ENCODE measurements around the gene TBC1D22A. TPM values are rescaled to one million over a fixed set of nuclear protein-coding genes. Genes with fewer than 3 reads are reported as not detected.

The TBC1D22A gene
- total and polyA plus RNA-seq, 9 of the 15 experiments (the other 6 are each of a cell fraction or from before 2014, with no cell fraction given), result 0.20 to 11.5 (median 5.2) TPM

GRCh38 chr22:46881373-46882118 is 119.1 kb downstream of the TBC1D22A start:
- Histone ChIP-seq H3K9ac (ENCODE audit: insufficient read depth in 1 of 2, low read depth in 2 of 2, low read length in 2 of 2) (no peak overlapping the region; a peak in 1 of 4 replicates), H4K20me1 (replicated peaks; ENCODE audit: control insufficient read depth, insufficient read depth, low read length) (no peaks in the 10 kb centered on the region), H3K9me1 (ENCODE audit: control insufficient read depth, insufficient read depth, low read length) (no peaks in the 10 kb centered on the region), H3K27me3 (ENCODE audit: control insufficient read depth in 2 of 2, insufficient read depth in 2 of 2, low read length in 2 of 2) (no peaks in the 10 kb centered on the region), H3K9me3 (replicated peaks; ENCODE audit: control insufficient read depth, insufficient read depth, low read depth, low read length) (no peaks in the 10 kb centered on the region), H3K4me3 (no peak overlapping the region), H2AFZ (ENCODE audit: low read depth, low read length) (no peak overlapping the region), H3K79me2 (ENCODE audit: control insufficient read depth, insufficient read depth, low read length) (no peaks in the 10 kb centered on the region), H3K4me2 (ENCODE audit: insufficient read depth, low read length) (no peak overlapping the region), H3K4me1 (replicated peaks in 1 of 2; ENCODE audit: control insufficient read depth in 2 of 2, insufficient read depth in 2 of 2, low read length in 2 of 2) (peaks cover 0 to 11% of the 10 kb centered on the region in 2 experiments; a peak in 4 of 5 replicates), H3K27ac (ENCODE audit: extremely low read depth, low read depth, low read length) (no peak overlapping the region), H3K36me3 (ENCODE audit: control insufficient read depth, insufficient read depth, low read length) (no peaks in the 10 kb centered on the region)
- intact Hi-C loops (cut with micrococcal nuclease), result no loop called here
- in situ Hi-C loops (cut with MboI), result no loop called here
- FAIRE-seq, result no peak
- POLR2A ChIA-PET, result no interaction called here
- no peak for ATAC-seq
- no TSS peak for BruUV-seq (replicated peaks)
- DNase-seq (ENCODE audit: extremely low read depth in 1 of 4, low spot score in 3 of 4), result no peak
- TF ChIP-seq ELK1 (CRISPR knock-in tag; IDR thresholded peaks at IDR 0.05), result no peak
- TF ChIP-seq RB1 (IDR thresholded peaks at IDR 0.05; ENCODE audit: low read depth), result no peak
- TF ChIP-seq ZNF584 (CRISPR knock-in tag; IDR thresholded peaks at IDR 0.05; ENCODE audit: low read depth), result no peak
- TF ChIP-seq HDAC3 (IDR thresholded peaks at IDR 0.05; ENCODE audit: borderline replicate concordance, partially characterized antibody), result no peak
- no peak for TF ChIP-seq RBBP5 (IDR thresholded peaks at IDR 0.05; ENCODE audit: borderline replicate concordance, insufficient read depth, low read length, poor library complexity, severe bottlenecking)
- no peak for TF ChIP-seq ZNF398 (CRISPR knock-in tag; IDR thresholded peaks at IDR 0.05)
- TF ChIP-seq ETV5 (CRISPR knock-in tag; IDR thresholded peaks at IDR 0.05; ENCODE audit: low read depth), result no peak
- no peak for TF ChIP-seq LCOR (CRISPR knock-in tag; IDR thresholded peaks at IDR 0.05)
- no peak for TF ChIP-seq FOS (IDR thresholded peaks at IDR 0.05; ENCODE audit: extremely low read depth, insufficient read length)
- CTCF ChIA-PET (ENCODE audit: low intra/inter-chr PET ratio), result no interaction called here
- 77% methylated on average over 10 of the region's 11 CpGs for WGBS (ENCODE audit: insufficient coverage, low coverage, missing lambda C conversion rate)

Data from K562 (cell line).